Smooth muscle cell (in vitro differentiated cells): ENCODE data around the gene ACVRL1. TPM values are rescaled to one million over a fixed set of nuclear protein-coding genes. Genes with fewer than 3 reads are reported as not detected.
A peak's percentile ranks its signal among the peaks of the same experiment; 100 is the strongest.

Source experiments
- DNase-seq: peaks from one replicate; lab custom pipeline; 2025; ENCODE audit not compliant: unreplicated experiment; lab: John Stamatoyannopoulos, UW
- H2AFZ ChIP-seq: fragments of 200-600 bp; sonication (generic); 2 replicates; pipeline ENCODE4 v1.6.0; 2016; ENCODE audit warnings: antibody characterized with exemption, low read depth, mild to moderate bottlenecking
- H3F3A ChIP-seq: fragments of 200-600 bp; sonication (generic); 2 replicates; pipeline ENCODE4 v1.6.0; 2017; ENCODE audit warnings: antibody characterized with exemption, low read depth
- H3K27ac ChIP-seq: fragments of 200-600 bp; sonication (generic); 2 replicates; pipeline ENCODE4 v1.5.1; 2016; ENCODE audit warnings: low read depth, mild to moderate bottlenecking
- H3K27me3 ChIP-seq: fragments of 200-600 bp; sonication (generic); 2 replicates; pipeline ENCODE4 v1.6.1; 2016; ENCODE audit warnings: low read depth, mild to moderate bottlenecking
- H3K36me3 ChIP-seq: fragments of 200-600 bp; sonication (generic); 2 replicates; pipeline ENCODE4 v1.5.1; 2016; ENCODE audit warnings: low read depth
- H3K4me1 ChIP-seq: fragments of 200-600 bp; sonication (generic); 2 replicates; pipeline ENCODE4 v1.5.1; 2016; ENCODE audit warnings: low read depth
- H3K4me2 ChIP-seq: fragments of 200-600 bp; sonication (generic); 2 replicates; pipeline ENCODE4 v1.6.0; 2016; ENCODE audit warnings: mild to moderate bottlenecking
- H3K4me3 ChIP-seq: fragments of 200-600 bp; sonication (generic); 2 replicates; pipeline ENCODE4 v1.5.1; 2016; ENCODE audit warnings: mild to moderate bottlenecking
- H3K79me2 ChIP-seq: fragments of 200-600 bp; sonication (generic); 2 replicates; pipeline ENCODE4 v1.6.0; 2016; ENCODE audit warnings: low read depth, mild to moderate bottlenecking
- H3K9ac ChIP-seq: fragments of 200-600 bp; sonication (generic); 2 replicates; pipeline ENCODE4 v1.6.0; 2016; ENCODE audit warnings: low read depth
- H3K9me3 ChIP-seq: fragments of 200-600 bp; sonication (generic); replicated peaks from 2 replicates; pipeline ENCODE4 v1.5.1; 2016; ENCODE audit warnings: low read depth
- H4K20me1 ChIP-seq: fragments of 200-600 bp; sonication (generic); 2 replicates; pipeline ENCODE4 v1.6.0; 2016; ENCODE audit warnings: low read depth
- WGBS: methylation state at CpG from one replicate; pipeline ENCODE4 v1.1.7; 2016; ENCODE audit warnings: low lambda C conversion rate; 5-methylcytosine and 5-hydroxymethylcytosine counted together
- polyA plus RNA-seq: library from polyadenylated mRNA; unstranded; fragments of >200 nt; fragmentation: Nextera tagmentation; extraction: Ambion mirVana; gene quantifications from 2 replicates; pipeline ENCODE4 v1.2.1, GENCODE V29; 2016
- total RNA-seq: library from RNA; depleted of rRNA; stranded (reverse); fragments of >200 nt; gene quantifications from 2 replicates; pipeline ENCODE4 v1.2.3, GENCODE V29; 2014
- TF ChIP-seq, protein P1 (sequence below): fragments of 200-600 bp; sonication (generic); IDR thresholded peaks from 2 replicates; pipeline ENCODE4 v1.5.1; 2017; ENCODE audit warnings: borderline replicate concordance, mild to moderate bottlenecking, antibody characterized with exemption; ENCODE audit not compliant: insufficient read depth, poor library complexity, severe bottlenecking

Gene ACVRL1
- total and polyA plus RNA-seq, 2 experiments from 2014 or later, result 8.4 to 10.4 TPM

DNA sequence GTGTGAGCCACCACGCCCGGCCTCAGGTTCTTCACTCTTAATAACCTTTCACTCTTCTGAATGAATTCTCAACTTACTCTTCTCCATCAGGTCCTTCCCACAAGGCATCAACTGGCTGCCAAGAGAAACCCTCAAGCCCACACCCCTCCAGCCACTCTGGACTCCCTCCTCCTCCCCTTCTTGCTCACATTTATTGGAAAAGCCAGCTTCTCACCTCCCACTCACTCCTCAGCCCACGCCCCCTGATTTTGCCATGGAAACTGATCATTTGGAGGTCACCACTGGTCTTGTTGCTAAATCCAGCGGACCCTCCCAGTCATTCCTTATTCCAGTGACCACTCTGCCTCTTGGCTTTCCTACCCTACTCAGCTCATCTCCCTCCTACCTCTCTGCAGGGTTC lies 26.8 kb downstream of the ACVRL1 start:
- Histone ChIP-seq H3K4me1 (peaks cover 4% of the 10 kb centered on the region), H3K9ac (no peak overlapping the region), H3K4me2 (no peak overlapping the region), H4K20me1 (no peaks in the 10 kb centered on the region), H3K79me2 (no peaks in the 10 kb centered on the region), H3K9me3 (no peaks in the 10 kb centered on the region), H3F3A (no peaks in the 10 kb centered on the region), H3K36me3 (no peaks in the 10 kb centered on the region), H3K27me3 (no peaks in the 10 kb centered on the region), H3K4me3 (no peak overlapping the region), H2AFZ (no peak overlapping the region), H3K27ac (no peak overlapping the region)
- TF ChIP-seq, protein P1, sequence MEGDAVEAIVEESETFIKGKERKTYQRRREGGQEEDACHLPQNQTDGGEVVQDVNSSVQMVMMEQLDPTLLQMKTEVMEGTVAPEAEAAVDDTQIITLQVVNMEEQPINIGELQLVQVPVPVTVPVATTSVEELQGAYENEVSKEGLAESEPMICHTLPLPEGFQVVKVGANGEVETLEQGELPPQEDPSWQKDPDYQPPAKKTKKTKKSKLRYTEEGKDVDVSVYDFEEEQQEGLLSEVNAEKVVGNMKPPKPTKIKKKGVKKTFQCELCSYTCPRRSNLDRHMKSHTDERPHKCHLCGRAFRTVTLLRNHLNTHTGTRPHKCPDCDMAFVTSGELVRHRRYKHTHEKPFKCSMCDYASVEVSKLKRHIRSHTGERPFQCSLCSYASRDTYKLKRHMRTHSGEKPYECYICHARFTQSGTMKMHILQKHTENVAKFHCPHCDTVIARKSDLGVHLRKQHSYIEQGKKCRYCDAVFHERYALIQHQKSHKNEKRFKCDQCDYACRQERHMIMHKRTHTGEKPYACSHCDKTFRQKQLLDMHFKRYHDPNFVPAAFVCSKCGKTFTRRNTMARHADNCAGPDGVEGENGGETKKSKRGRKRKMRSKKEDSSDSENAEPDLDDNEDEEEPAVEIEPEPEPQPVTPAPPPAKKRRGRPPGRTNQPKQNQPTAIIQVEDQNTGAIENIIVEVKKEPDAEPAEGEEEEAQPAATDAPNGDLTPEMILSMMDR, result no peak
- WGBS, result 99% methylated on average over 4 of the region's 4 CpGs
- DNase-seq, result no peak

DNA sequence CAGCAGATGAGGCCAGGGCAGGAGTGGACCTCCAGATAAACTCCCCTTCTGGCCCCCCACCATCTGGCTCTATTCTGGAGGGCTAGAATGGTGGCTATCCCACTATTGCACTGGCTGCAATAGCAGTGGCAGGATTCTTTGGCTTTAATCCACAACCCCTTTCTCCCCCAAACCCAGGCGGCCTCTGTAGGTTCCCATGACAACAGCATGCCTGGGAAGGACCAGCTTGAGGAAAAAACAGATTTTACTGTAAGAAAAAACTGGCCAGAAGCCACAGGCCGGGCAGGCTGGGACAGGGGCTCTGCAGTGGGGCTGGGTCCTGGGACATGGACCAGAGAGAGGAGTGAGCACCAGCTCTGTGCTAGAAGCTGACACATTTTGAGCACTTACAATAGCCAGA lies 30.6 kb downstream of the ACVRL1 start:
- 62% methylated on average over 2 of the region's 2 CpGs for WGBS
- H3F3A ChIP-seq, result peaks cover 2% of the 10 kb centered on the region
- H3K4me1 ChIP-seq, result peaks cover 4% of the 10 kb centered on the region
- no peak for DNase-seq
- H3K9me3 ChIP-seq, result no peaks in the 10 kb centered on the region
- TF ChIP-seq, protein P1, result no peak
- H2AFZ ChIP-seq, result no peak overlapping the region
- H3K79me2 ChIP-seq, result no peaks in the 10 kb centered on the region
- no peak overlapping the region for H3K9ac ChIP-seq
- no peaks in the 10 kb centered on the region for H4K20me1 ChIP-seq
- no peak overlapping the region for H3K4me2 ChIP-seq
- no peak overlapping the region for H3K4me3 ChIP-seq
- no peaks in the 10 kb centered on the region for H3K27me3 ChIP-seq
- H3K36me3 ChIP-seq, result no peaks in the 10 kb centered on the region
- no peak overlapping the region for H3K27ac ChIP-seq

DNA sequence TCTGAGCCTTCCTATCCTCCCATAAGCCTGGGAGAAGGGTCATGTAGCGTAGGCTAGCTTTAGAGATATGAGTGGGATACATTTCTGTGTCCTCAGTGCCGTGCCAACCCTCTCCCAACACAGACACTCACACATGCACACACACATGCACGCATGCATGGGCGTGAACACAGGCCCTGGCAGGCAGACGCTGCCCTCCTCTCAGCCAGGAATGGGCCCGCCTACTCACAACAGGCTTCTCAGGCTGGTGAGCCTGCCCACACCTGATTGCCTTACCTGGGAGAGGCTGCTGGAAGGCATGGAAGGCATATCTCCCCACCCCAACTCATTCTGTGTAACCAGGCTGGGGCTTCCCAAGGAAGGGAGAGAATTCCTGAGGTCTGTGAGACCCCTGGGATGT lies 31.4 kb downstream of the ACVRL1 start:
- Histone ChIP-seq H3K27me3 (no peaks in the 10 kb centered on the region), H3K4me1 (peaks cover 4% of the 10 kb centered on the region), H4K20me1 (no peaks in the 10 kb centered on the region), H2AFZ (no peak overlapping the region), H3K27ac (no peak overlapping the region), H3K36me3 (no peaks in the 10 kb centered on the region), H3F3A (peaks cover 2% of the 10 kb centered on the region), H3K9me3 (no peaks in the 10 kb centered on the region), H3K9ac (no peak overlapping the region), H3K4me2 (no peak overlapping the region), H3K79me2 (no peaks in the 10 kb centered on the region), H3K4me3 (no peak overlapping the region)
- TF ChIP-seq, protein P1, result no peak
- 86% methylated on average over 6 of the region's 6 CpGs for WGBS
- no peak for DNase-seq

DNA sequence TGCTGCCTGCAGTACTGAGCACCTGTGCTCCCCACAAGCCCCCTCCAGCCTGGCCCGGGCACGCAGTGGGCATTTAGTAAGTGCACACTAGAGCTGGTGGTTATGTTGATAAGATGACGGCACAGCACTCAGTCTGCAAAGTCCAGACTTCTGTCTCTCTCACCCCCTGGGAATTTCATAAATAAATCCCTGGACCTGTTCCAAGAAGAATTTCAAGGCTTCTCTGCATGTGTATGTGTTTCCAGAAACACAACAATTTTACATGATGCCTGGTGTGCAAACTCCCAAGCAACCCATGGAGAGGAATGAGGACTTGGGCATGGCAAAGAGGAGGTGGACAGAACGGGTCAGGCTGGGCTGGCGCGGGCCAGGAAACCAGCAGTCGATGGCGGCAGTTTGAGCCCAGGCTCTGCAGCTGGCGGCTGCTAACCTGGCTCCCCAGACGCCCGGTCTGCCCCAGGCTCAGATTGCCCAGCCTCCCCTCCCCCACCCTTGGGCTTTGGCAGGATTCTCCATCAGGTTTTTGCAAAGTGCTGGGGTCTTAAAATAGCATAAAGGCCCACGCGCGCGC lies 33.8 kb downstream of the ACVRL1 start:
- Histone ChIP-seq H4K20me1 (no peaks in the 10 kb centered on the region), H3K4me1 (peaks cover 4% of the 10 kb centered on the region), H3K4me2 (peak overlapping the region; percentile 49), H3K4me3 (no peak overlapping the region), H3K36me3 (no peaks in the 10 kb centered on the region), H3K9me3 (peaks cover 5% of the 10 kb centered on the region), H3K27me3 (no peaks in the 10 kb centered on the region), H3K27ac (no peak overlapping the region), H2AFZ (no peak overlapping the region), H3F3A (peaks cover 2% of the 10 kb centered on the region), H3K9ac (no peak overlapping the region), H3K79me2 (no peaks in the 10 kb centered on the region)
- TF ChIP-seq, protein P1, result no peak
- 62% methylated on average over 15 of the region's 15 CpGs for WGBS
- DNase-seq, result no peak
